Measurements from ENCODE around the gene SFT2D1.
"Not testable (repeated sequence)": the region's sequence is repeated elsewhere in the genome, so short reads cannot be mapped to it uniquely, and the experiment has no call there.

- not testable (repeated sequence) for TF ChIP-seq CTCF (conservative IDR thresholded peaks at IDR 0.05; ENCODE audit: low read length); EZH2phosphoT487 (IDR thresholded peaks at IDR 0.05; ENCODE audit: borderline replicate concordance)
These were observed 2.6 kb upstream of the SFT2D1 start for GRCh38 chr6:166344921-166345320.
